Breast epithelium (tissue), 3 donors: ENCODE data around the gene DSG3.

Experiments
- CTCF ChIP-seq, 3 donors: fragments of 450-650 bp; IDR thresholded peaks; one replicate each; pipeline ENCODE4 v1.5.1; 2016 to 2017; ENCODE audit warnings: antibody characterized with exemption in 3 of 3, mild to moderate bottlenecking in 3 of 3, moderate library complexity in 3 of 3
- POLR2A ChIP-seq: fragments of 450-650 bp; IDR thresholded peaks from one replicate; pipeline ENCODE4 v1.6.1; 2016; ENCODE audit warnings: antibody characterized with exemption, mild to moderate bottlenecking, moderate library complexity

GRCh38 chr18:31504455-31505147 lies 57.1 kb downstream of the DSG3 start:
- TF ChIP-seq CTCF (IDR thresholded peaks at IDR 0.05) (no peak), POLR2A (no peak)
